Liver (tissue), 9 donors: ENCODE results near the gene CRYBG2. TPM values are rescaled to one million over a fixed set of nuclear protein-coding genes. Genes with fewer than 3 reads are reported as not detected.

Source experiments
- DNase-seq: peaks from one replicate; pipeline ENCODE4 v3.0.0-alpha.2; 2017; ENCODE audit warnings: low spot score
- H3K27ac ChIP-seq, 2 donors: one replicate each; pipeline ENCODE4 v1.7.0; 2013; ENCODE audit warnings: inconsistent platforms in 2 of 2, low read length in 2 of 2, control low read depth in 1 of 2, low read depth in 1 of 2, mild to moderate bottlenecking in 1 of 2
- H3K27me3 ChIP-seq, 4 donors: one replicate each; pipeline versions ENCODE4 v1.6.1 to v1.7.0; 2013; ENCODE audit warnings: low read length in 3 of 4, inconsistent platforms in 1 of 4, mild to moderate bottlenecking in 1 of 4, moderate library complexity in 1 of 4; ENCODE audit not compliant: control insufficient read depth in 4 of 4, insufficient read depth in 4 of 4
- H3K36me3 ChIP-seq, 4 donors: one replicate each; pipeline versions ENCODE4 v1.6.1 to v1.7.0; 2013; ENCODE audit warnings: low read length in 3 of 4, mild to moderate bottlenecking in 3 of 4, low read depth in 1 of 4, moderate library complexity in 1 of 4; ENCODE audit not compliant: control insufficient read depth in 4 of 4, insufficient read depth in 3 of 4
- H3K4me1 ChIP-seq, 4 donors: one replicate each; pipeline versions ENCODE4 v1.6.1 to v1.7.0; 2013; ENCODE audit warnings: low read length in 3 of 4, mild to moderate bottlenecking in 3 of 4, moderate library complexity in 1 of 4; ENCODE audit not compliant: control insufficient read depth in 4 of 4, insufficient read depth in 4 of 4
- H3K4me3 ChIP-seq, 3 donors: one replicate each; pipeline versions ENCODE4 v1.6.1 to v1.7.0; 2013; ENCODE audit warnings: low read length in 3 of 3, control low read depth in 1 of 3, low read depth in 1 of 3, mild to moderate bottlenecking in 1 of 3
- H3K9ac ChIP-seq, 2 donors: one replicate each; pipeline ENCODE4 v1.7.0; 2013; ENCODE audit warnings: low read length in 2 of 2, mild to moderate bottlenecking in 2 of 2, moderate library complexity in 2 of 2, control low read depth in 1 of 2, low read depth in 1 of 2
- H3K9me3 ChIP-seq, 4 donors: one replicate each; pipeline versions ENCODE4 v1.6.1 to v1.7.0; 2013; ENCODE audit warnings: low read length in 3 of 4; ENCODE audit not compliant: control insufficient read depth in 4 of 4
- ATF3 ChIP-seq: IDR thresholded peaks from 2 replicates; pipeline ENCODE4 v1.6.1; 2016; ENCODE audit warnings: antibody characterized with exemption
- CTCF ChIP-seq: fragments of 150-350 bp; IDR thresholded peaks from 2 replicates; pipeline ENCODE4 v1.5.1; 2017; ENCODE audit warnings: improper control_type of control experiment, low read depth, low read length; ENCODE audit not compliant: missing input control
- EGR1 ChIP-seq, 2 donors: IDR thresholded peaks; 2 replicates each; pipeline ENCODE4 v1.6.1; 2016 to 2018; ENCODE audit warnings: antibody characterized with exemption in 2 of 2, low read depth in 2 of 2
- FOXA1 ChIP-seq: IDR thresholded peaks from 2 replicates; pipeline ENCODE4 v1.6.1; 2016; ENCODE audit warnings: antibody characterized with exemption
- FOXA2 ChIP-seq: IDR thresholded peaks from 2 replicates; pipeline ENCODE4 v1.6.1; 2016; ENCODE audit warnings: antibody characterized with exemption
- GABPA ChIP-seq, 2 donors: IDR thresholded peaks in 1 of 2; conservative IDR thresholded peaks in 1 of 2; 2 replicates each; pipeline ENCODE4 v1.6.1; 2016; ENCODE audit warnings: antibody characterized with exemption in 2 of 2, mild to moderate bottlenecking in 1 of 2, moderate library complexity in 1 of 2
- HNF4A ChIP-seq, 2 donors: conservative IDR thresholded peaks; 2 replicates each; pipeline ENCODE4 v1.6.1; 2016; ENCODE audit warnings: antibody characterized with exemption in 2 of 2, mild to moderate bottlenecking in 2 of 2
- HNF4G ChIP-seq: IDR thresholded peaks from 2 replicates; pipeline ENCODE4 v1.6.1; 2016; ENCODE audit warnings: antibody characterized with exemption
- JUND ChIP-seq, 2 donors: IDR thresholded peaks; 2 replicates each; pipeline ENCODE4 v1.6.1; 2016; ENCODE audit warnings: antibody characterized with exemption in 2 of 2
- NR2F2 ChIP-seq: IDR thresholded peaks from 2 replicates; pipeline ENCODE4 v1.6.1; 2016; ENCODE audit warnings: antibody characterized with exemption
- RAD21 ChIP-seq, 2 donors: IDR thresholded peaks; 2 replicates each; pipeline ENCODE4 v1.6.1; 2016; ENCODE audit warnings: antibody characterized with exemption in 2 of 2, mild to moderate bottlenecking in 2 of 2
- RXRA ChIP-seq, 2 donors: IDR thresholded peaks; 2 replicates each; pipeline ENCODE4 v1.6.1; 2017 to 2018; ENCODE audit warnings: antibody characterized with exemption in 2 of 2, mild to moderate bottlenecking in 1 of 2
- SP1 ChIP-seq: IDR thresholded peaks from 2 replicates; pipeline ENCODE4 v1.6.1; 2018; ENCODE audit warnings: antibody characterized with exemption, mild to moderate bottlenecking
- TAF1 ChIP-seq: conservative IDR thresholded peaks from 2 replicates; pipeline ENCODE4 v1.6.1; 2016; ENCODE audit warnings: antibody characterized with exemption, mild to moderate bottlenecking
- YY1 ChIP-seq: IDR thresholded peaks from 2 replicates; pipeline ENCODE4 v1.6.1; 2016; ENCODE audit warnings: antibody characterized with exemption, mild to moderate bottlenecking
- ZBTB33 ChIP-seq: IDR thresholded peaks from 2 replicates; pipeline ENCODE4 v1.6.1; 2016; ENCODE audit warnings: antibody characterized with exemption
- WGBS: extraction: QIAGEN DNeasy Blood & Tissue Kit; methylation state at CpG from one replicate; pipeline ENCODE4 v1.1.7; 2013; 5-methylcytosine and 5-hydroxymethylcytosine counted together
- polyA plus RNA-seq, 2 donors: library from polyadenylated mRNA; stranded (reverse) in 1 of 2; unstranded in 1 of 2; fragments of 200-250 nt in 1 of 2; fragments of >200 nt in 1 of 2; fragmentation: Nextera tagmentation in 1 of 2; extraction: Ambion mirVana in 1 of 2; gene quantifications; one replicate each; pipeline versions ENCODE4 v1.2.1 to v1.2.3, GENCODE V29; 2013 to 2015
- total RNA-seq, 2 donors: library from RNA; depleted of rRNA; stranded (reverse); fragments of >200 nt; gene quantifications; one replicate each; pipeline ENCODE4 v1.2.3, GENCODE V29; 2014
- TF ChIP-seq, protein P1 (sequence below): IDR thresholded peaks from 2 replicates; pipeline ENCODE4 v1.6.1; 2016; ENCODE audit warnings: antibody characterized with exemption
- TF ChIP-seq, protein P2 (sequence below): IDR thresholded peaks from 2 replicates; pipeline ENCODE4 v1.6.1; 2016; ENCODE audit warnings: antibody characterized with exemption, mild to moderate bottlenecking
- donor health status: healthy.
- donor health status: healthy.
- donor health status: healthy.
- donor health status: healthy.
- donor health status: healthy.

CRYBG2 gene
- total and polyA plus RNA-seq, 4 donors = under 0.01 to 0.12 (median under 0.01) TPM; not detected in 1

- Histone ChIP-seq H3K27ac (no peak overlapping the region), H3K4me1 (peaks cover 3 to 22% (median 8%) of the 10 kb centered on the region in 4 donors), H3K9ac (no peak overlapping the region), H3K27me3 (no peaks in the 10 kb centered on the region), H3K4me3 (no peak overlapping the region), H3K9me3 (no peaks in the 10 kb centered on the region), H3K36me3 (no peaks in the 10 kb centered on the region)
- WGBS = 82% methylated on average over 12 of the region's 12 CpGs
- DNase-seq = no peak
- TF ChIP-seq FOXA2 = no peak
- no peak for TF ChIP-seq SP1
- TF ChIP-seq, protein P1, sequence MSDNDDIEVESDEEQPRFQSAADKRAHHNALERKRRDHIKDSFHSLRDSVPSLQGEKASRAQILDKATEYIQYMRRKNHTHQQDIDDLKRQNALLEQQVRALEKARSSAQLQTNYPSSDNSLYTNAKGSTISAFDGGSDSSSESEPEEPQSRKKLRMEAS = no peak
- no peak for TF ChIP-seq ATF3
- no peak for TF ChIP-seq FOXA1
- TF ChIP-seq RXRA (IDR thresholded peaks at IDR 0.05) = no peak
- TF ChIP-seq NR2F2 = no peak
- no peak for TF ChIP-seq GABPA (IDR thresholded peaks at IDR 0.05 in 1 of 2, conservative IDR thresholded peaks at IDR 0.05 in 1 of 2)
- TF ChIP-seq CTCF = no peak
- TF ChIP-seq, protein P2, sequence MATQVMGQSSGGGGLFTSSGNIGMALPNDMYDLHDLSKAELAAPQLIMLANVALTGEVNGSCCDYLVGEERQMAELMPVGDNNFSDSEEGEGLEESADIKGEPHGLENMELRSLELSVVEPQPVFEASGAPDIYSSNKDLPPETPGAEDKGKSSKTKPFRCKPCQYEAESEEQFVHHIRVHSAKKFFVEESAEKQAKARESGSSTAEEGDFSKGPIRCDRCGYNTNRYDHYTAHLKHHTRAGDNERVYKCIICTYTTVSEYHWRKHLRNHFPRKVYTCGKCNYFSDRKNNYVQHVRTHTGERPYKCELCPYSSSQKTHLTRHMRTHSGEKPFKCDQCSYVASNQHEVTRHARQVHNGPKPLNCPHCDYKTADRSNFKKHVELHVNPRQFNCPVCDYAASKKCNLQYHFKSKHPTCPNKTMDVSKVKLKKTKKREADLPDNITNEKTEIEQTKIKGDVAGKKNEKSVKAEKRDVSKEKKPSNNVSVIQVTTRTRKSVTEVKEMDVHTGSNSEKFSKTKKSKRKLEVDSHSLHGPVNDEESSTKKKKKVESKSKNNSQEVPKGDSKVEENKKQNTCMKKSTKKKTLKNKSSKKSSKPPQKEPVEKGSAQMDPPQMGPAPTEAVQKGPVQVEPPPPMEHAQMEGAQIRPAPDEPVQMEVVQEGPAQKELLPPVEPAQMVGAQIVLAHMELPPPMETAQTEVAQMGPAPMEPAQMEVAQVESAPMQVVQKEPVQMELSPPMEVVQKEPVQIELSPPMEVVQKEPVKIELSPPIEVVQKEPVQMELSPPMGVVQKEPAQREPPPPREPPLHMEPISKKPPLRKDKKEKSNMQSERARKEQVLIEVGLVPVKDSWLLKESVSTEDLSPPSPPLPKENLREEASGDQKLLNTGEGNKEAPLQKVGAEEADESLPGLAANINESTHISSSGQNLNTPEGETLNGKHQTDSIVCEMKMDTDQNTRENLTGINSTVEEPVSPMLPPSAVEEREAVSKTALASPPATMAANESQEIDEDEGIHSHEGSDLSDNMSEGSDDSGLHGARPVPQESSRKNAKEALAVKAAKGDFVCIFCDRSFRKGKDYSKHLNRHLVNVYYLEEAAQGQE = no peak
- no peak for TF ChIP-seq JUND (IDR thresholded peaks at IDR 0.05)
- no peak for TF ChIP-seq EGR1 (IDR thresholded peaks at IDR 0.05; ENCODE audit: low read depth in 2 of 2)
- TF ChIP-seq YY1 = no peak
- TF ChIP-seq RAD21 (IDR thresholded peaks at IDR 0.05) = no peak
- TF ChIP-seq TAF1 = no peak
- TF ChIP-seq HNF4A (conservative IDR thresholded peaks at IDR 0.05) = no peak
- TF ChIP-seq ZBTB33 = no peak
- no peak for TF ChIP-seq HNF4G
Observed at GRCh38 chr1:26283871-26284596, 69.9 kb downstream of the CRYBG2 start.
